ENCODE data around the gene ZNF766.
"Not testable (repeated sequence)": the region's sequence is repeated elsewhere in the genome, so short reads cannot be mapped to it uniquely, and the experiment has no call there.

ZNF766 gene

GRCh38 chr19:52336791-52337381 lies 67.5 kb downstream of the ZNF766 start:
- Histone ChIP-seq H3K27me3 (ENCODE audit: low read depth, low read length) (no peaks in the 10 kb centered on the region), H3K36me3 (ENCODE audit: control insufficient read depth in 1 of 2, insufficient read depth in 2 of 2, low read length in 2 of 2) (no peaks in the 10 kb centered on the region), H3K9me3 (ENCODE audit: control insufficient read depth in 1 of 2, low read length in 2 of 2) (peaks cover 1 to 14% of the 10 kb centered on the region in 2 donors), H3K4me1 (ENCODE audit: control insufficient read depth in 1 of 2, insufficient read depth in 2 of 2, low read length in 2 of 2) (peaks cover 0 to 7% of the 10 kb centered on the region in 2 donors), H3K4me3 (ENCODE audit: low read depth in 1 of 2, low read length in 2 of 2) (peak overlapping the region; percentile 83 to 86), H3K27ac (ENCODE audit: low read length) (peak overlapping the region; percentile 84)

DNA sequence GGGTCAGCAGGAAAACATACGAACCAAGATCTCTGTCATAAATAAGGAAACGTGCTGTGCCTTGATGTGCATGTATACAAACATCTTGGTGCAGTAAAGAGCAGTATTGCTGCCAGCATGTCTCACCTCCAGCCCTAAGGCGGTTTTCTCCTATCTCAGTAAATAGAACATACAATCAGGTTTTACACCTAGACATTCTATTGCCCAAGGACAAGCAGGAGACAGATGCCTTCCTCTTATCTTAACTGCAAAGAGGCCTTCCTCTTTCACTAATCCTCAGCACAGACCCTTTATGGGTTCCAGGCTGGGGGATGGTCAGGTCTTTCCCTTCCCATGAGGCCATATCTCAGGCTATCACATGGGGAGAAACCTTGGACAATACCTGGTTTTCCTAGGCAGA lies 69.6 kb downstream of the ZNF766 start:
- H3K4me3 ChIP-seq (ENCODE audit: low read depth in 1 of 2, low read length in 2 of 2); H3K36me3 ChIP-seq (ENCODE audit: control insufficient read depth in 1 of 2, insufficient read depth in 2 of 2, low read length in 2 of 2); H3K4me1 ChIP-seq (ENCODE audit: control insufficient read depth in 1 of 2, insufficient read depth in 2 of 2, low read length in 2 of 2); H3K9me3 ChIP-seq (ENCODE audit: control insufficient read depth in 1 of 2, low read length in 2 of 2); H3K27ac ChIP-seq (ENCODE audit: low read length); H3K27me3 ChIP-seq (ENCODE audit: low read depth, low read length): not testable (repeated sequence)

GRCh38 chr19:52343548-52343947 lies 74.2 kb downstream of the ZNF766 start:
- H3K4me1 ChIP-seq (ENCODE audit: control insufficient read depth in 1 of 2, insufficient read depth in 2 of 2, low read length in 2 of 2) = no peaks in the 10 kb centered on the region
- no peaks in the 10 kb centered on the region for H3K27me3 ChIP-seq (ENCODE audit: low read depth, low read length)
- H3K36me3 ChIP-seq (ENCODE audit: control insufficient read depth in 1 of 2, insufficient read depth in 2 of 2, low read length in 2 of 2) = peaks cover 0 to 12% of the 10 kb centered on the region in 2 donors
- no peak overlapping the region for H3K27ac ChIP-seq (ENCODE audit: low read length)
- H3K9me3 ChIP-seq (ENCODE audit: control insufficient read depth in 1 of 2, low read length in 2 of 2) = no peaks in the 10 kb centered on the region
- no peak overlapping the region for H3K4me3 ChIP-seq (ENCODE audit: low read depth in 1 of 2, low read length in 2 of 2)

DNA sequence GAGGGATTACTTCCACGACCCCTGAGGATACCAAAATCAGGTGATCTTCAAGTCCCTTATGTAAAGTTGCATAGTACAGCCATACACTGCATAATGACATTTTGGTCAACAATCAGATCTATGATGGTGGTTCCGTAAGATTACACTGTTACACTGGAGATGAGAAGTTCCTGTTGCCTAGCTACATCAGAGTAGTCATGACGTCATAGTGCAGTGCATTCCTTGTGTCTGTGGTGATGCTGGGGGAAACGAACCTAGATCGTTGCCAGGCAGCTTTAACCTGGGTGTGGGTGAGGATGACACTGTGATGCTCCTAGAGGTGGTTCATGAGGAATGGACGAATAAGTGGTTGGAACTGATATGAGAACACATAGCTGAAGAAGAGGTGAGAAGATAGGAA lies 75.8 kb downstream of the ZNF766 start:
- Histone ChIP-seq H3K9me3 (ENCODE audit: control insufficient read depth in 1 of 2, low read length in 2 of 2) (no peaks in the 10 kb centered on the region), H3K36me3 (ENCODE audit: control insufficient read depth in 1 of 2, insufficient read depth in 2 of 2, low read length in 2 of 2) (peaks cover 0 to 28% of the 10 kb centered on the region in 2 donors)

More for the DNA sequence above, 75.8 kb downstream of the ZNF766 start:
- Histone ChIP-seq H3K27ac (ENCODE audit: low read length) (no peak overlapping the region), H3K27me3 (ENCODE audit: low read depth, low read length) (no peaks in the 10 kb centered on the region), H3K4me1 (ENCODE audit: control insufficient read depth in 1 of 2, insufficient read depth in 2 of 2, low read length in 2 of 2) (no peaks in the 10 kb centered on the region), H3K4me3 (ENCODE audit: low read depth in 1 of 2, low read length in 2 of 2) (no peak overlapping the region)

All from muscle layer of duodenum (tissue), 2 donors.